Measurements from ENCODE around the gene TYSND1.
"Not testable (repeated sequence)": the region's sequence is repeated elsewhere in the genome, so short reads cannot be mapped to it uniquely, and the experiment has no call there.

The TYSND1 gene

GRCh38 chr10:70131560-70131937 lies 15.0 kb downstream of the TYSND1 start:
- no peak for DNase-seq

GRCh38 chr10:70130878-70131559 lies 15.5 kb downstream of the TYSND1 start:
- no peak for DNase-seq

- no peak for DNase-seq
Observed at GRCh38 chr10:70126700-70127395, 19.7 kb downstream of the TYSND1 start.

DNA sequence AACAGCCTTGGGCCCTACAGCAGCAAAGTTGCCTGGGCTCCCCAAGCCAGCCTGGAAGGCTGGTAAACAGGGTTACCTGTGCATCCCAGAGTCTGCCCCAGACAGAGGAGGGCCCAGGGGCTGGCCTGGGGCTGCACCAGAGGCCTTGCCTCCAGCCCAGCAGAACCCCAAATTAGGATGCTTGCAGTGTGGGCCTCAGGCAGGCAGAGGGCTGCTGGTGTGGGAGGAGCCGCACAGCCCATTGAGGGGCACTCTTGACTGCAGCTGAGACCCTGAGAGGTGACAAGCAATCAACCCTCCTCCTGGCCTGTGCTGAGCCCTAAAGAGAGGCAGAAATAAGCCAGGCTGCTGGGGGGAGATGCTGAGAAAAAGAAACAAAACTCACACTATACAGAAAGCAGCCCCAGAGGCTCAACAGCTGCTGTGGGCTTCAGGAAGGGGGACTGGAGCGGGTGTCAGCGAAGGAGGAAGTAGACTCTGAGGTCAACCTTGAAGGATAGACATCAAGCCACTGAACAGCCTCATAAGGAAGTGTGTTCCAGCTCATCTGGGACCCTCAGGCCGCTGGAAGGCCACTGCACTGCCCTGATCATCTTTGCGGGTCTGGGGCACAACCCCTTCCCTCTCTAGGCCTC lies 20.5 kb downstream of the TYSND1 start:
- DNase-seq = no peak

DNA sequence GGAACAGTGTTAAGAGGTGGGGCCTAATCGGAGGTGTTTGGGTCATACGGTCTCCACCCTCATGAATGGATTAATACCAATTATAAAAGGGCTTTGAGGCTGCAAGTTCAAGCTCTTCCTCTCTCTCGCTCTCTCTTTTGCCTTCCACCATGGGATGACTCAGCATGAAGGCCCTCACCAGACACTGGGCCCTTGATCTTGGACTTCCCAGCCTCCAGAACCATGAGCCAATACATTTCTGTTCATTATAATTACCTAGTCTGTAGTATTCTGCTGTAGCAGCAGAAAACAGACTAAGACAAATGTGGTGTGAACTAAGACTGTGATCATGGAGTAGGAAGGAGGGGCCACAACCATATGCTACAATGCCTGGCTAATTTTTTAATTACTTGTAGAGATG lies 21.6 kb downstream of the TYSND1 start:
- DNase-seq = no peak

GRCh38 chr10:70124415-70124814 lies 22.1 kb downstream of the TYSND1 start:
- no peak for DNase-seq

DNA sequence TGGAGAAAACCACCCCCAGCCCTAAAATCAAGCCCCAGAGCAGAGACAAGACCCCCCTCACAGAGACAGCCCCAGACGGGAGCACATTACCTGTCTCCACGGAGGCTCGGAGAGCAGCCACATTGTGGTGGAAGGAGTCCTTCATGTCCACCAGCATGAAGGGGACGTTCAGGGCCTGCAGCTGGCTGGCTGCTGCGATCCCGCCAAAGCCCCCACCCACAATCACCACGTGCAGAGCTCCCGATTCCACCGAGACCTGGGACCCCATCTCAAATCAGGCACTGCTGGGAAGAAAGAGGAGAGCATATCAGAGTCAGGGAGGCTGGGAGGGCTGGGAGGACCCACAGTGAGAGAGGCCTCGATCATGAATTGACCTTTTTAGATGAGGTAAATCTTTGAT lies 22.7 kb downstream of the TYSND1 start:
- DNase-seq = no peak

DNA sequence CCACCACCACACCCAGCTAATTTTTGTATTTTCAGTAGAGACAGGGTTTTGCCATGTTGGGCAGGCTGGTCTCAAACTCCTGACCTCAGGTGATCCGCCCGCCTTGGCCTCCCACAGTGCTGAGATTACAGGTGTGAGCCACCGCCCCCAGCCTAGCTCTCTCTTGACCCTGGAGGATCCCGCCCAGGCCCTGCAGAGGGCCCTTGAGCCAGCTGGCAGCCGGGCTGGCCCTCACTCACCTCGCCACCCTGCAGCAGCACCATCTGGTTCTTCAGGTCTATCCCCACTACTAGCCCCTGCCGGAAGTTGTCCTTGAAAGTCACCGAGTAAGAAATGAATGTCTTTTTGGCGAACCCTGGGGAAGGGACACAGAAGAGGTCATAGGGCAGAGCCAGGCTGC lies 23.3 kb downstream of the TYSND1 start:
- not testable (repeated sequence) for DNase-seq

DNA sequence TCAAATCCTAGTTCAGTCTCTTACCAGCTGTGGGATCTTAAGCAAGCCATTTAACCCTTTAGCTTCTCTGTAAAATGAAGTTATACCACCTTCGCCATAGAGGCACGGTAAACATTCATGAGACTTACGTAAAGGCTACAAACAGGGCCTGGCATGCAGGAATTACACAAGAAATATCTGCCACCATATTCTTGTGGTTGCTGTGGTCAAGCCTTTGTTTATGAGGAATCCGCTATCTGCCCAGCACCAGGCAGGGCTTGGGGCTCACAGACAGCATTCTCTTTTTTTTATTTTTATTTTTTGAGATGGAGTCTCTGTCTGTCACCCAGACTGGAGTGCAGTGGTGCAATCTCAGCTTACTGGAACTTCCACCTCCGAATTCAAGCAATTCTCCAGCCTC lies 23.8 kb downstream of the TYSND1 start:
- no peak for DNase-seq

GRCh38 chr10:70121281-70121949 lies 25.1 kb downstream of the TYSND1 start:
- no peak for DNase-seq

DNA sequence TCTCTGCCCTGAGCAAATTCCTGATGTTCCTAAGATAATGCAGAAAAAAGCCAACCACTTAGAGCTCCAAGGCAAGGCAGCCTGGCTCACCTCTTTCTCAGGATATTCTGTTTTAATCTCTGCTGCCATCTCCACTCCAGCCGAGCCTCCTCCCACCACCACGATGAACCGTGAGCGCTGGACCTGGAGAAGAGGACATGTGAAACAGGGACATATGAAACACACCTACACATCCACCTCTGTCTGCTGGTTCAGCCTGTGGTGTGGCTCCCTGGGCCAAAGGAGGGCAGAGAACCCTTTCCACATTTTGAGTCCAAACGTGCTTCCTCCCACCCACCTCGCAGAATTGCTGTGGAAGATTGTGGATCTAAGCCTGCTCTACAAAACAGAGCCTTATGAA lies 26.1 kb downstream of the TYSND1 start:
- DNase-seq = no peak

DNA sequence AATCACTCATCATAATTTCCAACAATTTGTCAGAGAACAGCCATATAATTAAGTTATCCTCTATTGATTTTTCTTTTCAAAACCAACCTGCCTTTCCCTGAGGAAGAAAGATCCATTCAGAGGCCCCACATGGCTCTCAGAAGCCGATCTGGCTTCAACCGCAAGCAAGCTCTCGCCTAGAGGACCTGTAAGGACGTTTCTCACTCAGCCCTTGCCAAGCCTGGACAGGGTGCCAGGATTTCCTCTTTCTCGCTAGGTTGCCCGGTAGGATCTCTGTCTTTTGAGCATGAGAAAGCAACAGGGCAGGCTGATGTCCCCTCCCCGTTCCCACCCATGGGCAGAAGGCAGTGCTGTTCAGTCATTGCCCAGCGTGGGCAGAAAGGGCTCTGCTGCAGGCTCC lies 26.9 kb downstream of the TYSND1 start:
- no peak for DNase-seq

DNA sequence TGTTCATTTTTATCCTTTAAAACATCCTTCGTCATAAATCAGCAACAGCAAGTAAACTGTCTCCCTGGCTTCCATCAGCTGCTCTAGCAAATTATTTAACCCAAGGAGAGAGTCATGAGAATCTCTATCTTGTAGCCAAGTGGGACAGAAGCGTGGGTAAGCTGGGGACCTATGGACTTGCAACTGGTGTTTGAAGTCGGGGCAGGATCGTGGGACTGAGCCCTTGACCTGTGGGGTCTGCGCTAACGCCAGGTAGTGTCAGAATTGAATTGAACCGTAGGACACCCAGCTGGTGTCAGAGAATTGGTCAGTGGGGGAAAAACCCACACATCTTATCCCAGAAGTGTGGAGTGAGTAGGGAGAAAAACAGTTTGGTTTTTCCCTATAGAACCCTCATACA lies 27.3 kb downstream of the TYSND1 start:
- no peak for DNase-seq

DNA sequence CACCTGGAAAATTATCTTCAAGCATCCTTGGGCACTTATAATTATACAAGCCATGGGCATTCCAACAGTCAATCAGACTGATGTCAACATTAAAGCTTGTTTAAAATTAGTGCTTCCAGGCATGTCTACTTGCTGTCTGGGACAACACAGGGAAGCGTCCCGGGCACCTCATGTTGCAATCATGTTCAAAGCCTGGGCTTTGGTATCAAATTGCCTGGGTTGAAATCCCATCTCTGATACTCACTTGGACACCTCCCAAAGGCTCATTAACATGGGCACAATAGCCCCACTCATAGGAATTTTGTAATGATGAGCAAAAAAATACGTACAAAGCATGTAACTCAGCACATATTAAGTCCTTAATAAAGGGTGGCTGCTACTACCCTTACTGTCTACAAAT lies 28.3 kb downstream of the TYSND1 start:
- no peak for DNase-seq

DNA sequence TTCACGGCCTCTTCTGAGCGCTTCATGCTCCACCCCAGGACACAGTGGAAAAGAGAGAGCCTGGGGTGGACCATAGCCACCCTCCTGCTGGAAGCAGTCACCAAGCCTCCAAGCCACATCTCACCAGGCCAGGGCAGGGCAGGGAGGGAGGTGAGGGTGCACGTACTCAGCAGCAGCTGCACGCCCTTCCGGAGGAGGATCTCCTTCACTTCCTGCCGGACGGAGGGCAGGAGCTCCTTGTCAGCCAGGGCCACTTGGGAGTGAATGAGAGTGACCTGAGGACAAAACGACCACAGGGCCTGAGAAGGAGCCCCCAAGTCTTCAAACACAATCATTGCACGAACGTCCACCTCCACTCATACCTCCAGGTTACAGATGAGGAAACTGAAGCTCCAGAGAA lies 28.9 kb downstream of the TYSND1 start:
- DNase-seq = no peak

GRCh38 chr10:70115948-70116682 lies 30.4 kb downstream of the TYSND1 start:
- peak; percentile 42 for DNase-seq

DNA sequence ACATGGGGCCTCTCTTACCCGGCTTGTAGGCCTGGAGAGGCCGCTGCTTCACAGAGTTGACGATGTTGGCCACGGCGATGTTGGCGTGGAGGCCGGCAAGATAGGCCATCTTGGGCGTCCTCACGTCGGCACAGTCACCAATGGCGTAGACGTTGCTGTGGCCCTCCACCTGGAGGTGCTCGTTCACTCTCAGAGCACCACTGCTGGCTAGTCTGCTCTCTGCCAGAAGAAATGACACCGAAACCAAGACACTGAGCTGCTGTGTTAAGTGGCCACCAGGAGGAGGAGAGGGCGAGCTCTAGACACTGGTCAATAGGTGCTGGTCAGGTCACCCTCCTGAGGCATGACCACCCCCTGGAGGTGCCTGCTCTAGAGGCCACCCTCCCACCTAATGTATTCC lies 31.6 kb downstream of the TYSND1 start:
- no peak for DNase-seq

DNA sequence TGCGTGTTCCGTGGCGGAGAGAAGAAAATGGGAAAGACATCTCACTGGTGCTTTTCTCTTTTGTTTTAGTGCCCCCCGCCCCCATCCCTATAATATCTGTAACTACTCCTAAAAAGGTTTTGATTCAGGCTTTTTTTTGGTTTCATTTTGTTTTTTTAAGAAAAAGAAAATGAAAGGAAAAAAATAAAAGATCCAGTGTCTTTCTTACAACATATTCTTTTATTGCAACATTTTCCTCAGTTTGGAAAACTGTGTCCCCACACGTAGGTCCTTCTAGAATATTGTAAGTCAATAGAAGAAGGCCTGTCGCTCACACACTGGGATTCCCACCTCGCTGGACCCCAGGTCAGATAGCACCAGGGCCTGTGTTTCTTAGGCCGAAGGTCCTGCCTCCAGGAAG lies 34.4 kb downstream of the TYSND1 start:
- no peak for DNase-seq

- no peak for DNase-seq
Observed at GRCh38 chr10:70111496-70111895, 35.0 kb downstream of the TYSND1 start.

DNA sequence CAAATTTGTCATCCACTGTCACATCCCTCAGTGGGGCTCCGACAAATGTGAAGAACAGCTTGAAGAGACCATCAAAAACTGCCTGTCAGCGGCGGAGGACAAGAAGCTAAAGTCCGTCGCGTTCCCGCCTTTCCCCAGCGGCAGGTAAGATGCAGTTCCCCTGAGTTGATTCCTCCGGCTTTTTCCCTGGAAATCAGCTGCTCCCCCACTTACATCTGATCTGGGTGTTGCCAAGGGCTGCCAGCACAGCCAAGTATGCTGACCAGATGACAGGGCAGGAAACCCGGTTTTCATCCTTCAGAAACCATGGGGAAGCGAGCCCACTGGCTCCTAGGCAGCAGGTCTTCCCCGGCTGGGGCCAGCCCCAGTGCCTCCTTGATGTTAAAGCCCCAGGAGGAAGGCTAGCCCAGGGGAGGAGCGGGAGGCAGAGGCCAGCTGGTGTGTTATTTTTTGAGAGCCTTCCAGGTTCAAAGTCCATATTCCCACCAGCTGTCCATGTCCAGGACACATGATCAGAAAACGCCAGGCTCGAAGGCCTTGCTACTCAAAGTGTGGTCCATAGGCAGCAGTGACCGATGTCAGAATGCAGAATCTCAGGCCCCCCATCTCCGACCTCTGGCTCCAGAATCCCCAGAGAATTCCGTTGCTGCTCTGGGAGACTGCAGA lies 37.3 kb downstream of the TYSND1 start:
- DNase-seq = no peak

GRCh38 chr10:70106958-70107791 lies 39.3 kb downstream of the TYSND1 start:
- no peak for DNase-seq

GRCh38 chr10:70101668-70102067 lies 44.8 kb downstream of the TYSND1 start:
- no peak for DNase-seq
